ENCODE results near the gene GALNT7. TPM values are rescaled to one million over a fixed set of nuclear protein-coding genes. Genes with fewer than 3 reads are reported as not detected.

Gene GALNT7
- total and polyA plus RNA-seq, 7 donors, result 0.69 to 3.2 (median 1.6) TPM

DNA sequence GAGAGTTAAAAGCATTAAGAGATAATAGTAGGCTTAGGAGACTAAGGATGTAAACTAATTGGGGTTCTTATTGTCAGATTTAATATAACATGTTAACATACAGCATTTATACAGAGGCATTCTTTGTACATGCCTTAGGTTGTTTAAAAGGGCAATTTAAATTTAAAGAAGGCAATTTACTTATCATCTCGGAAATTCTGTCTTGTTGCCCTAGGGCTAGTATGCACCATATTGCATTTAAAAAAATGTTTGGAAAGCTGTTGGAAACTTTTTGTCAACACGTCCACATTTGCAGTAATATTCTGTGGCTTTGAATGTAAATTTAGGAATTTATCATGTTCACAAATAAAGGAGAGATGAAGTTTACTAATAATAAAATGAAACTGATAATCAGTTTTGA, 25.5 kb downstream of the GALNT7 start:
- TF ChIP-seq, protein P1, sequence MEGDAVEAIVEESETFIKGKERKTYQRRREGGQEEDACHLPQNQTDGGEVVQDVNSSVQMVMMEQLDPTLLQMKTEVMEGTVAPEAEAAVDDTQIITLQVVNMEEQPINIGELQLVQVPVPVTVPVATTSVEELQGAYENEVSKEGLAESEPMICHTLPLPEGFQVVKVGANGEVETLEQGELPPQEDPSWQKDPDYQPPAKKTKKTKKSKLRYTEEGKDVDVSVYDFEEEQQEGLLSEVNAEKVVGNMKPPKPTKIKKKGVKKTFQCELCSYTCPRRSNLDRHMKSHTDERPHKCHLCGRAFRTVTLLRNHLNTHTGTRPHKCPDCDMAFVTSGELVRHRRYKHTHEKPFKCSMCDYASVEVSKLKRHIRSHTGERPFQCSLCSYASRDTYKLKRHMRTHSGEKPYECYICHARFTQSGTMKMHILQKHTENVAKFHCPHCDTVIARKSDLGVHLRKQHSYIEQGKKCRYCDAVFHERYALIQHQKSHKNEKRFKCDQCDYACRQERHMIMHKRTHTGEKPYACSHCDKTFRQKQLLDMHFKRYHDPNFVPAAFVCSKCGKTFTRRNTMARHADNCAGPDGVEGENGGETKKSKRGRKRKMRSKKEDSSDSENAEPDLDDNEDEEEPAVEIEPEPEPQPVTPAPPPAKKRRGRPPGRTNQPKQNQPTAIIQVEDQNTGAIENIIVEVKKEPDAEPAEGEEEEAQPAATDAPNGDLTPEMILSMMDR (IDR thresholded peaks at IDR 0.05), result no peak
- Histone ChIP-seq H3K9me3 (no peaks in the 10 kb centered on the region), H3K27me3 (ENCODE audit: insufficient read depth in 3 of 3, low read length in 2 of 3) (no peaks in the 10 kb centered on the region), H3K36me3 (ENCODE audit: insufficient read depth in 1 of 2, low read depth in 1 of 2) (no peaks in the 10 kb centered on the region), H3K27ac (no peak overlapping the region), H3K4me3 (no peak overlapping the region), H3K4me1 (no peaks in the 10 kb centered on the region)
- ATAC-seq, result no peak
- intact Hi-C loops (cut with DNase I), result no loop called here
- DNase-seq, result no peak
- 85 to 95% (median 88%) methylated on average over 2 of the region's 2 CpGs for WGBS, 3 donors

- TF ChIP-seq, protein P1 (IDR thresholded peaks at IDR 0.05), result no peak
- H3K27ac ChIP-seq, result no peak overlapping the region
- H3K4me1 ChIP-seq, result no peaks in the 10 kb centered on the region
- ATAC-seq, result no peak
- no peaks in the 10 kb centered on the region for H3K36me3 ChIP-seq (ENCODE audit: insufficient read depth in 1 of 2, low read depth in 1 of 2)
- WGBS, 3 donors, result 41 to 67% (median 49%) methylated on average over 3 of the region's 3 CpGs
- no peak for DNase-seq
- no peaks in the 10 kb centered on the region for H3K9me3 ChIP-seq
- H3K4me3 ChIP-seq, result no peak overlapping the region
- intact Hi-C loops (cut with DNase I), result no loop called here
- no peaks in the 10 kb centered on the region for H3K27me3 ChIP-seq (ENCODE audit: insufficient read depth in 3 of 3, low read length in 2 of 3)
Observed at GRCh38 chr4:173195109-173195508, 26.5 kb downstream of the GALNT7 start.

- no peak for ATAC-seq
- intact Hi-C loops (cut with DNase I), result no loop called here
- no peaks in the 10 kb centered on the region for H3K4me1 ChIP-seq
Observed at GRCh38 chr4:173199553-173199952, 30.9 kb downstream of the GALNT7 start.

DNA sequence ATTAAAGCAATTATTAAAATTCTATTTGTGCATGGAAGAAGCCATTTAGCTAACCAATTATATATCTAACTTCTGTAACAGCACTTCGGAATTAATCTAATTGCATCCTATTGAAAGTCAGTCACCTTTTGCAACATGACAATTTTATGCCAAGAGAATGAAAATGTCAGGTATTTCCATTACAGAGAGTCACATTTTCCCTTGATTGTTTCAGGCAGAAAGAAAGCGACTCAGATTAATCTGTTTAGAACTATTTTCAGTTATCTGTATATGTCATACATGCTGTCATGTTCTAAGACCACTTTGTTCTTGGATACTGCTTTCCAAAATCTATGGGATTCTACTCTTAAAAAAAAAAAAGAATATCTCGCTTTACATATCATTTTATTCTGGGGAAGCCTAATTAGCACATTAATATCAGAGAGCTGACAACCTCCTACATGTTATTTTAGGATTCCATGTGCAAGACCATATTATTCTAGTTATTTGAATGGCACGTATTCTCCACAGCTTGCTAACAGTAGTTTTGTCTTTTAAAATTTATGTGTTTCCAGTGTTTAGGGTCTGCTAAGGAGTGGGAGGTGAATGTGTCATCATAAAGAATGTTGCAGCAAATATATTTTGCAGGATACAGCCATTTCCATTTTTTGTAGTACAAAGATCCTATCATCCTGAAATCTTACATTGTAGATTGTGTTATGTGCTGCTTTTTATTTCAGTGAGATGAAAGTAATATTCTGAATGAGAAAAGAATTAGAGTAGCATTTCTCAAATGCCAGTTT, 31.7 kb downstream of the GALNT7 start:
- no peaks in the 10 kb centered on the region for H3K36me3 ChIP-seq (ENCODE audit: insufficient read depth in 1 of 2, low read depth in 1 of 2)
- intact Hi-C loops (cut with DNase I), result no loop called here
- DNase-seq (no peak), ATAC-seq (no peak)
- peaks cover 12% of the 10 kb centered on the region for H3K9me3 ChIP-seq
- no peak overlapping the region for H3K27ac ChIP-seq
- no peak overlapping the region for H3K4me3 ChIP-seq
- TF ChIP-seq, protein P1 (IDR thresholded peaks at IDR 0.05), result no peak
- 92 to 97% (median 93%) methylated on average over 4 of the region's 4 CpGs for WGBS, 3 donors
- no peaks in the 10 kb centered on the region for H3K27me3 ChIP-seq (ENCODE audit: insufficient read depth in 3 of 3, low read length in 2 of 3)
- no peaks in the 10 kb centered on the region for H3K4me1 ChIP-seq

More at GRCh38 chr4:173199553-173199952, 30.9 kb downstream of the GALNT7 start:
- no peak overlapping the region for H3K27ac ChIP-seq
- WGBS, 3 donors, result 84 to 98% (median 97%) methylated on average over 4 of the region's 4 CpGs
- no peak overlapping the region for H3K4me3 ChIP-seq
- no peaks in the 10 kb centered on the region for H3K27me3 ChIP-seq (ENCODE audit: insufficient read depth in 3 of 3, low read length in 2 of 3)
- TF ChIP-seq, protein P1 (IDR thresholded peaks at IDR 0.05), result no peak
- peaks cover 10% of the 10 kb centered on the region for H3K9me3 ChIP-seq
- no peaks in the 10 kb centered on the region for H3K36me3 ChIP-seq (ENCODE audit: insufficient read depth in 1 of 2, low read depth in 1 of 2)
- DNase-seq, result no peak

- TF ChIP-seq, protein P1 (IDR thresholded peaks at IDR 0.05), result no peak
- intact Hi-C loops (cut with DNase I), result no loop called here
- WGBS, 3 donors, result 94 to 96% (median 94%) methylated on average over 3 of the region's 3 CpGs
- no peak for DNase-seq
- no peaks in the 10 kb centered on the region for H3K27me3 ChIP-seq (ENCODE audit: insufficient read depth in 3 of 3, low read length in 2 of 3)
- H3K4me1 ChIP-seq, result no peaks in the 10 kb centered on the region
- H3K36me3 ChIP-seq (ENCODE audit: insufficient read depth in 1 of 2, low read depth in 1 of 2), result no peaks in the 10 kb centered on the region
- ATAC-seq, result no peak
- H3K27ac ChIP-seq, result no peak overlapping the region
- H3K4me3 ChIP-seq, result no peak overlapping the region
- H3K9me3 ChIP-seq, result peaks cover 12% of the 10 kb centered on the region
Observed at GRCh38 chr4:173202395-173202794, 33.8 kb downstream of the GALNT7 start.

Measured in psoas muscle (tissue), 8 donors.